Fibroblast of mammary gland (primary cell): Measurements from ENCODE around the gene RBM8A.
A peak's percentile ranks its signal among the peaks of the same experiment; 100 is the strongest.

Source experiments
- DNase-seq: peaks from one replicate; pipeline ENCODE4 v3.0.0-alpha.2; 2010; ENCODE audit warnings: low read depth
- H3K4me3 ChIP-seq: 2 replicates; pipeline ENCODE4 v1.5.1; 2011; ENCODE audit warnings: low read depth, mild to moderate bottlenecking, low read length, moderate library complexity; ENCODE audit not compliant: control insufficient read depth
- TF ChIP-seq, protein P1 (sequence below): conservative IDR thresholded peaks from 2 replicates; pipeline ENCODE4 v1.5.1; 2011; ENCODE audit warnings: low read depth, low read length, inconsistent platforms; ENCODE audit not compliant: control insufficient read depth, insufficient read depth

Gene RBM8A

GRCh38 chr1:145898756-145899155, 28.5 kb downstream of the RBM8A start:
- TF ChIP-seq, protein P1, sequence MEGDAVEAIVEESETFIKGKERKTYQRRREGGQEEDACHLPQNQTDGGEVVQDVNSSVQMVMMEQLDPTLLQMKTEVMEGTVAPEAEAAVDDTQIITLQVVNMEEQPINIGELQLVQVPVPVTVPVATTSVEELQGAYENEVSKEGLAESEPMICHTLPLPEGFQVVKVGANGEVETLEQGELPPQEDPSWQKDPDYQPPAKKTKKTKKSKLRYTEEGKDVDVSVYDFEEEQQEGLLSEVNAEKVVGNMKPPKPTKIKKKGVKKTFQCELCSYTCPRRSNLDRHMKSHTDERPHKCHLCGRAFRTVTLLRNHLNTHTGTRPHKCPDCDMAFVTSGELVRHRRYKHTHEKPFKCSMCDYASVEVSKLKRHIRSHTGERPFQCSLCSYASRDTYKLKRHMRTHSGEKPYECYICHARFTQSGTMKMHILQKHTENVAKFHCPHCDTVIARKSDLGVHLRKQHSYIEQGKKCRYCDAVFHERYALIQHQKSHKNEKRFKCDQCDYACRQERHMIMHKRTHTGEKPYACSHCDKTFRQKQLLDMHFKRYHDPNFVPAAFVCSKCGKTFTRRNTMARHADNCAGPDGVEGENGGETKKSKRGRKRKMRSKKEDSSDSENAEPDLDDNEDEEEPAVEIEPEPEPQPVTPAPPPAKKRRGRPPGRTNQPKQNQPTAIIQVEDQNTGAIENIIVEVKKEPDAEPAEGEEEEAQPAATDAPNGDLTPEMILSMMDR: no peak
- no peak for DNase-seq
- no peak overlapping the region for H3K4me3 ChIP-seq

GRCh38 chr1:145897969-145898368, 29.3 kb downstream of the RBM8A start:
- DNase-seq: no peak
- no peak overlapping the region for H3K4me3 ChIP-seq
- TF ChIP-seq, protein P1: no peak

GRCh38 chr1:145895471-145895870, 31.8 kb downstream of the RBM8A start:
- no peak overlapping the region for H3K4me3 ChIP-seq
- no peak for DNase-seq
- TF ChIP-seq, protein P1: no peak

DNA sequence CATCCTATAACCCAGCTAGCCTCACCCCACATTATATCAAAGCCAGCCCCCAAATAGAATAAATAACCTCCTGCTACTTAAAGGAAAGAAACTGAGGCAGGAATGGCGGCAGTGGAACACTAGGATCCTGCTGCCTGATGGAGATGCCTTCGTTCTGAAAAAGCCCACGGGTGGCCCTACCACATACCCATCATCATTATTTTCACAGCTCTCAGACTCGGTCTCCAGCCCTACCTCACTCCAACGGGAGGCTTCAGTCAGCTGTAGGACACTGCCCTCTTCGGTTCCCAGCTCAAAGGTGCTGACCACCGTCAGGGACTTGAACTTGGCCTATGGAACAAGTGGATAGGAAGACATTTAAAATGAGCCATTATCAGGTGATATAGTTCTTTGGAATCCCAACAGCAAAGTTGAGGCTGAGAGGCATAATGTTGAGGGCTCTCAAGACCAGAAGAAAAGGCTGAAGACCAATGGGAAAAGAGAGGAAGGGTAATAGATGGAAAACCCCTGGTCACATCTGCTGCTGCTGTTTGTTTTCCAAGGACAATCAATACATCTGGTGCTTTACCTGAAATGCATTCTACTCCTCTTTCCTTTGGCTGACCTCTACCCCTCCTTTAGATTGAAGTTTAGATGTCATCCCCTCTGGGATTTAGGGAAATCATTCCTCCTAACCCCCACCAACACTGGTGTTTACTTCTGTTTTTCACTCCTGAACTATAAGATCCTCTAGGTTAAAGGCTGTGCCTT, 33.8 kb downstream of the RBM8A start:
- no peak overlapping the region for H3K4me3 ChIP-seq
- TF ChIP-seq, protein P1: no peak
- no peak for DNase-seq

DNA sequence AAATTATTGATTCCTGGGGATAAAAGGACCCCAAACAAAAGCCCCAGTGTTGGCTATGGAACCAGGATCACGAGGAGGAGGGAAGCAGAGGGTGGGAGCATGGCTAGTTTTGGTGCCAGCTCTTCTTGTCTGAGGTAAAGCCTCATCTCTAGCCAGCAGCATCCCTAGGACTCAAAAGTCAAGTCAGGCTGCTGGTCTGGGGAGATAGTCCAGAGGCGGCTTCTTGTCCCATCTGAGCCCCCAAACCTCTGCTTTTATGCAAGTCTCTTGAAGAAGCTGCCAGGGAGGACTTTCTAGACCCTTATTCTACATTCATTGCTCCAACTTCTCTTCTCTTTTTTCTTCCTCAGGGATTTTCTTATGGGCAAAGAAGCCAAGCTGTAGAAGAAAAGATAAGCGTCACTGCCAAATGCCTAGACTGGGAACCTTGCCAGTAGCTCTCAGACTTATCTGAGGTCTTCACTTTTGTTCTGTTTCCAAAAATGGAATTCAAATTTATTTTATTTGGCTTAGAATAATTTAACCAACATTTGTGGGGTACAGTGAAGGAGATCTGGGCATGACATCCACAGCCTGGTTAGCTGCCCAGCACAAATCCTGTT, 34.7 kb downstream of the RBM8A start:
- H3K4me3 ChIP-seq: no peak overlapping the region
- TF ChIP-seq, protein P1: no peak
- DNase-seq: peak; percentile 67

DNA sequence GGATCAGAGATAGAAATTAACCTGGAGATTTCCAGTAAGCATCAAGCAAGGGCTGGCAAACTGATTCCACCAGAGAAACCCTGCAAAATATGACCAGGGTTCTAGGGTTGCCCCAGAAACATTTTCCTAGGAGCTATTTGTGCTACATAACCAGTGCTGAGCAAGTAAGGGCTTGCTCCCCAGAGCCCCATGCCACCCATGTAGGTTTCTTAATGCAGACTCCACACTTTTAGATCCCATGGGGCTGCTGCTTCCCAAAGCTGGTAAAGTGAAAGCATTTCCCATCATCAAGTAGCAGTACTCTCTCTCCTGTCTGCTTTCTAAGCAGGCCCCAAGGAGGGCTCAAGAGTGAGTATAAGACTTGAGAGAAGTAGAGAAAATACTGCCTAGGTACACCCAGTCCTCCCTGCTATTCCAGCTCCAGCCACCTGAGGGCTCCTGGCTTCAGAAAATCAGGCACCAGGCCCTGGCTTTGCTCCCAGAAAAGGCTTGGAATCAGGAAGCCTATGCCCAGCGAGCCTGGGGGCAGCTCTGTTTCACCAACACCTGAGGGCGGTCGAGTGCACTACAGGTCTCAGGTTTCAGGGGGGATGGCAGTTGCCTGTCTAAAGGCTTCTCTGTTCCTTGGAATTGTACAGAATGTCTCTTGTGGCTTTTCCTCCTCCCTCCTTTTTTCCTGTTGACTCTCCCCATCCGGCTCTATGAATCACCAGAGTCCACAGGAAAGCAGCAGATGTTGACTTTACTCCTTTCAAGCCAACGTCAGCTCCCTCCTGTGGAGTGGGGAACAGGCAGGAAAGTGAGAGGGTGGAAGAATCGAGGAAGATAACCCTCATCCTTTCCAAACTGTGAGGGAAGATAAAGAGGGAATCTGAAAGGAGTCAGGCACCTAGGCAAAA, 35.4 kb downstream of the RBM8A start:
- peak; percentile 100 for DNase-seq

More for the DNA sequence above, 35.4 kb downstream of the RBM8A start:
- TF ChIP-seq, protein P1: peak; percentile 91
- no peak overlapping the region for H3K4me3 ChIP-seq
